Measurements from ENCODE around the gene PGRMC2.

GRCh38 chr4:128320656-128321055 is 33.0 kb upstream of the PGRMC2 start:
- no peak for TF ChIP-seq GATA2 (IDR thresholded peaks at IDR 0.05; ENCODE audit: low read depth, low read length)
- no peak for TF ChIP-seq GATA3 (IDR thresholded peaks at IDR 0.05; ENCODE audit: low read depth, low read length)

Measured in SH-SY5Y (cell line).